Fibroblast of skin of left quadriceps (primary cell): ENCODE results near the gene SMARCA1.
"Not testable (repeated sequence)": the region's sequence is repeated elsewhere in the genome, so short reads cannot be mapped to it uniquely, and the experiment has no call there.

Experiments
- DNase-seq, 2 experiments: peaks; one replicate each; pipeline ENCODE4 v3.0.0-alpha.2; 2013; ENCODE audit warnings: low read depth in 2 of 2

The SMARCA1 gene

DNA sequence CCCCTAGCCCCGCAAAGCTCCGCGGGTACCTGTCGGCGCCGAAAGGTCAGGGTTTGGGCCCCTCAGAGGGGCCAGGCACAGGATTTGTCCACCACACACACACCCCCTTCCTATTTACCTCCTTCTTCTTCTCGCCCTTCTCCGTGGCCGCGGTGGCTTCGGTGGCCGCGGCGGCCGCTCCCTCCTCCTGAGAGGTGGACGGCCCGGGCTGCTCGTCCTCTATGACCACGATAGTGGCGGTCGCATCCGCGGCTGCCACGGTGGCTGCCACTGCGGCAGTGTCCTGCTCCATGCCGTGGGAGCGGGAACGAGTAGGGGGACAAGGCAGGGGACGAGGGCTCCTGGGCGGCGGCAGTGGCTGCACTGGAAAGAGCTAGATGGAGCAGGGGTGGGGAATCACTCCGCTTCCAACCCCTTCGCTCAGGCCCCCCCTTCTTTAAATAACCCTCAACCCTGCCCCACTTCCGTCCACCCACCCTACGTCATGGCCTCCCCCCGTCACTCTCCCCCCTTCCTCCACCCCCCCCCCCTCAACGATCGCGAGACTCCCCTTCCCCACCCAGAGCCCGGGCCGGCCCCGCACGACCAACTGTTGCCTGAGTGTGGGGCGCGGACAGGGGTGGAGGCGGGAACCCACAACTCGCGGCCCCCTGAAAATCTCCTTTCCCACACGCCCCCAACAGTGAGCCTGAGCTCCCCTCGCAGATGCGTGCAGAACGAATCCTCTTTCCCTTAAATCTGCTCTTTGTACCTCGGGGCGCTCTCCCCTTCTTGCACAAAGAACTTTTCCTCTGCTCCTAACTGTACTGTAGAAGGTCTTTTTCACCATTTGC lies at the start of gene SMARCA1:
Gene SMARCA1, minus strand, starts transcription at position 412 of the 833 bp plus-strand sequence. Its CDS starts 120 bp downstream, at position 292.
- DNase-seq: peak; percentile 32 to 45

DNA sequence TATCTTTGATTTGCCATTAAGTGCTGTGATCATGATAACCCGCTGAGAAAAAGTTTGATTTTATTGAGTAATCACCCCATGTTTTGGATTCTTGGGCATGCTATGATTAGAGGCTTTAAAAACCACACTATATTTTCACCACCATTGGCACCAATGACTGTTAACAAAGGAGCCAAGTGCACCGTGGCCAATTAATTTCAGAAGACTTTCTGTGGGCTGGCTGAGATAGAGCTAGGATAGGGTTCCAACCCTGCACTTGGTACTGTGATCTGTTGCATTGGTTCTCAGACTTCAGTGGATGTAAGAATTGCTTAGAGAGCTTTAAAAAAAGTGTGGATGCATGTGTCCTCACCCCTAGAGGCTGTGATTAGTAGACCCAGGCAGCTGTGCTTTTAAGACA lies 49.1 kb upstream of the SMARCA1 start:
- no peak for DNase-seq

DNA sequence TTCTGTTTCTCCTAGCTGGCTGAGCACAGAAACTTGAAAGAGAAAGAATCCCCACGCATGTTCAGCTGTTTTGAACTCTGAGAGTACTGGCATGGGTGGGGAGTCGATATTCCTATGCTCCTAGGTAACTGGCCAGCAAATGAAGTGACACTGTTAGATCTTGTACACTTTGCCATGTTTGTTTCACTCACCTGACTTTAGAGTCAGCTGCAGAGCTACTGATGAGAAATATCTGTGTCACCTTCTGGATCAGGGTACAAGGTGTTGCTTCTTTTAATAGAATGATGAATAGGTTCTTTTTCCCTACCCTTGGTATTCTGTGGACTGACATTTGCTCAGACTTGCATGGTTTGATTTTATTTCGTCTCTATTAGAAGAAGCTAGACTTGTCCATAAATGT lies 45.1 kb upstream of the SMARCA1 start:
- no peak for DNase-seq

DNA sequence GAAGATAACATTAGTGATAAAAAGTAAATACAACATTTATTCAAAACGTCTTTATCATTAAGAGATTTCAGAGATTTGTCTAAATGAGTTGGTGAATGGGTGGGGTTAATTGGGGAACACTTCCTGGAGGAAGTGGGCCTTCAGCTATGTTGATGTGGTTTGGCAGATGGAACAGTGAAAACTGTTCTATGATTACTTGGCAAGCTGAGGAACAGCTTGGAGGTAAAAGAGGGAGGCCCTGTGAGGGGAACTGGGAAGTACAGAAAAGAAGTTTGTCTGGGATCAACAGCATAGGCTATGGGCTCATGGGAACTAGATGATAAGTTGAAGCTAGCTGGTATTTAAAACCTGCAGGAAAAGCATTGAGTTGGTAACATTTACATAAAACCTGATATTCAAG lies 42.8 kb upstream of the SMARCA1 start:
- DNase-seq: no peak

- DNase-seq: no peak
These were observed 41.9 kb upstream of the SMARCA1 start for GRCh38 chrX:129565046-129565650.

GRCh38 chrX:129564345-129564744 lies 41.1 kb upstream of the SMARCA1 start:
- not testable (repeated sequence) for DNase-seq

DNA sequence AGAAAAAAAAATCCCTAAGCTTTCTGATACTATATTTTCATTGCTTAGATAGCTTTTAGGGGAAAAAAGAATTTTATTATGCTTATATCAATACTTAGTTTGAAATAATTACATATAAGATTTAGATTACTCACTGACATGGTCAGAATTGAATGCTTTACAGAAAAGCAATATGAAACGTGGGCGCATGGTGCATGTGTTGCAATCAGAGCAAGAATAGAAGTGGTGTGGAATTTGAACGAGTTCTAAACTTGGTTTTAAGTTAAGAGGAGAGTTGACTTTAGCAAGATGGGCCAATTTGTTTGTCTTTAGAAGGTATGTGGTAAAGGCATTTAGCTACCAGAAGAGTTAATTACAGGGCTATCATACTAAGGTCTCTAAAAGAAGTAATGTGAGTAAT lies 38.2 kb upstream of the SMARCA1 start:
- DNase-seq: no peak

- no peak for DNase-seq
These were observed 36.5 kb upstream of the SMARCA1 start for GRCh38 chrX:129559783-129560182.

DNA sequence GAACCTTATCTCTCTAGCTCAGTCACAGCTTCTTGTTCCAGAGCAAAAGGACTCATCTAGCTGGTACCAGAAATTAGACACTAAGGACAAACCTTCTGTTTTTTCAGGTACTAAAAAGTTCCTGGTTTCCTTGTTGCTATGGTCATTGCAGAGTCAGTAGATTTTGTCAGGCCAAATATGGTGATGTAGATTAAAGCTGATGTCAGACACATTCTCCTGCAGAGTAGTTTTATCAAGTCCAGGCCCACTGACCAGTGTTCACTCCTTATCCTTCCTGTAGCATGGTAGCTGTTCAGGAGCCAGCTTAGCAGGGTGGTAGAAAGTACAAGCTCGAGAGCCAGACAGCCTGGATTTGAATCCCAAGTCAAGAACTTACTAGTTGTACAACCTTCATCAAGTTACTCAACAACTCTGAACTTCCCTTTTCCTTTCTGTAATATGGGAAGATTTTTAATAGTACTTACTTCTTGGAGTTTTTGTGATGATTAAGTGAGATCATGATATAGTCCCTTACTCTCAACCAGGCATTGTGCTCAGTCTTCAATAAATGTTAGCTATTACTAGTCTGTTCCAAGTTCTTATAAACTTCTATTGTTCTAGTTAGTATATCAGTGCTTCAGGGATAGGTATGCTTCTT lies 34.7 kb upstream of the SMARCA1 start:
- no peak for DNase-seq

- no peak for DNase-seq
These were observed 33.6 kb upstream of the SMARCA1 start for GRCh38 chrX:129556806-129557315.

GRCh38 chrX:129554816-129555215 lies 31.5 kb upstream of the SMARCA1 start:
- DNase-seq: not testable (repeated sequence)

GRCh38 chrX:129553619-129554288 lies 30.5 kb upstream of the SMARCA1 start:
- DNase-seq: no peak

GRCh38 chrX:129549124-129549523 lies 25.8 kb upstream of the SMARCA1 start:
- DNase-seq: no peak

- no peak for DNase-seq
These were observed 22.1 kb upstream of the SMARCA1 start for GRCh38 chrX:129545408-129545807.

DNA sequence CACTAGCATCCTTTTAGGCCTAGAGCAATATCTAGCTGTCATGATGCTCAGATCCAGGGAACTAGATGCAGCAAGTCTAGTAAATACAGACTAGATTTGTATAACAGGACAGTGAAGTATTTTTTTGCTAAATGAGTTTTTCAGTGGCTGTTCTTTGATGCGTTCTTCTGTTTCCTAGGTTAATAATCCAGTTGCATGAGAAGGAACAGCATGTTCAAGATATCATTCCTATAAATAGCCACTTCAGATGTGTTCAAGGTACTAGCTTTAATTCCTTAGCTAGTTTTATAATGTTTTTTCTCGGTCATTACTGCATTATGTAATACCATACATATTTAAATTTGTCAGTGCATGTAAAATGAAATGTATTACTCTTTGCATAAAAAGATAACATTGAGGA lies 21.5 kb upstream of the SMARCA1 start:
- no peak for DNase-seq

GRCh38 chrX:129540722-129541184 lies 17.5 kb upstream of the SMARCA1 start:
- no peak for DNase-seq

DNA sequence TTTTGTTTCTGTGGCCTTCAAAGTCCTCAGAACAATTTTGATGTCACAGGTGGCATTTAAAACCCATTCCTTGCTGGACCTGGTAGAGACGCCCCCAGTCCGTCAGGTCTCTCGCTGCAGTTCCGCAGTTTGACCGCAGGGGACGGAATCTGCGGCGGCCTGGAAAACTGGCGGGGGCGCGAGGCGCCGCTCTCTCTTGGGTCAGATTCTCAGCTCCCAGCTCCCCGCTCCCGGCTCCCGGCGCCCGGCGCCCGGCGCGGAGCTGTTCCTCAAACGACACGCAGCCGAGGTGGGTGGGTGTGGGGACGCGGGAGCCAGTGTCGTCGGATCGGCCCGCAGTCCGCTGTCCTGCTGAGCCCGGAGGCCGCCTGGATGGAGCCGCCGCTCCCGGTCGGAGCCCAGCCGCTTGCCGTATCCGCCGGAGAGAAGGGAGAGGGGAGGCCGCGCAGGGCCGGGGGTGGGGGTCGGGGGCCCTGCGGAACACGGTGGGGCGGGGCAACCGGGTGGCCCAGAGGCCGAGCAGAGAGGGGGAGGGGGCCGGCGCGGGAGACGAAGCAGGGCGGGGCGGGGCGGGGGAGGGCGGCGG lies 16.9 kb upstream of the SMARCA1 start, which contains the start of gene OCRL:
Gene OCRL, plus strand, starts transcription at position 192 of the 586 bp plus-strand sequence. Its CDS starts 181 bp downstream, at position 373.
- DNase-seq: no peak

DNA sequence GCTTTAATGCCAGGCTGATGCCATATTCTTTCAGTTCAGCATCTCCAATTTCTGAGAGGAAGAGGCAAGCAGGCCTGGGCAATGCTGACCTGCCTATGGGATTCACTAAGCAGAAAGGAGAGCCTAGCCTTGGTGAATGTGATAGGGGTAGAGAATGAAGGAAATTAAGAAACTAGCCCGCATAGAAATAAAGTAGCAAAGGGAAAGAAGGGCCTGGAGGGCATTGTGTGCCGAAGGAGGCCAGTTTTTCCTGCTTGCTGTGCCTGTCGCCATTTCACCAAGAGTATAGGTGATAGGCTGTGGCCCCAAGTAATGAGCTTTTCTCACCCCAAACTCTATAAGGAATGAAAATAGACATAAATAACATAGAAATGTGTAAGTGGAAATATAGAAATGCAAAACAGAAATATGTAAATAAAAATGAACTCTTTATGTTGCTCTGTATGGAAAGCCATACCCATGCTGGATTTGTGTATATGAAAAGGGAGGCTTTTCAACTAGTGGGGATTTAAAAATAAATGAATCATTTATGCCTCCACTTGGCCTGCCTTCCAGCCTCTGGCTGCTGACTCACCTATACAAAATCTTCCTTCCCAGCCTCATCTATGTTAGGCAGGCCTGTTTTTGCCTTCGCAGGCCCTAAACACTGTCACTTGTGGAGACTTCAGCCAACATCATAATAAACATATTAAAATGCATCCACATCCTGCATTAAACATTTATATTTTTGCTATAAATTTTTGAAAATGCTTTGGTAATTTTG lies 11.7 kb upstream of the SMARCA1 start:
- no peak for DNase-seq

- no peak for DNase-seq
These were observed 7.8 kb upstream of the SMARCA1 start for GRCh38 chrX:129531132-129531531.

DNA sequence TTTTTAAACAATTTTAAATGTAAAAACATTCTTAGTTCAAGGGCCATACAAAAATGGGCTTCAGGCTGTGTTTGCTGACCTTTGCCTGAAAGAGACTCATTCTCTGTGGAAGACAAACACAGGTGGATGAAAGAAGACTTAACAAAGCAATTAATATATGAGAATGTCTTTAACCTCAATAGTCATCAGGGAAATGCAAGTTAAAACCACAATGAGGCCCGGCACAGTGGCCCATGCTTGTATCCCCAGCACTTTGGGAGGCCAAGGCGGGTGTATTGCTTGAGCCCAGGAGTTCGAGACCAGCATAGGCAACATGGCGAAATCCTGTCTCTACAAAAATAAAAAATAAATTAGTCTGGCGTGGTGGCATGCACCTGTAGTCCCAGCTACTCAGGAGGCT lies 7.1 kb upstream of the SMARCA1 start:
- no peak for DNase-seq
